NCI-H1417 treated with DMSO at 0.1 percent for 48 hours (cell line): ENCODE results near the gene INSR.
"Not testable (repeated sequence)": the region's sequence is repeated elsewhere in the genome, so short reads cannot be mapped to it uniquely, and the experiment has no call there.

Source experiments
- DNase-seq: peaks from one replicate; lab custom pipeline; 2025; lab: John Stamatoyannopoulos, UW

The INSR gene

DNA sequence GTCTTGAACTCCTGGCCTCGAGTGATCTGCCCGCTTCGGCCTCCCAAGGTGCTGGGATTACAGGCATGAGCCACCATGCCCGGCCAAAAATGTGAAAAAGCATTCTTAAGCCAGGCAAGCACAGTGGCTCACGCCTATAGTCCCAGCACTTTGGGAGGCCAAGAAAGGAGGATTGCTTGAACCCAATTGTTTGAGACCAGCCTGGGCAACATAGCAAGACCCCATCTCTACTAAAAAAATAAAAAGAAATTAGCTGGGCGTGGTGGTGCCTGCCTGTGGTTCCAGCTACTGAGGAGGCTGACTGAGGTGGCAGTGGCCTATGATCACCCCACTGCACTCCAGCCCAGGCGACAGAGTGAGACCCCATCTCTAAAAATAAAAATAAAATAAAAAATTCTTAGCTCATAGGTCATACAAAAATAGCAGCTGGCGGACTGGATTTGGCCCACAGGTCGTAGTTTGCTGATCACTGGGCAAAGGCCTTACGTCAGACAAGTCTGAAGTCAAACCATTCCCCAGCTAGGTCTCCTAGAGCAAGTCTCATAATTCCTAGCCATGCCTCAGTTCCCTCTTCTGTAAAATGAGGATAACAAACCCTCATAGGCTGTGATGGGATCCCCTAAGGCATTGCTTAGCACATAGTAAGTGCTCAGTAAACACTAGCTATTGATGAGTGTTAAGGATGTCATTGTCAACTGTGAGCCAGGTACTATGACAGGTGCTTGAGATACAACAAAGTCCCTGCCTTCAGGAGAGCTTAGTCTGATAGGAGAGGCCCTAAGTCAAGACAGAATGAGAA lies 36.0 kb downstream of the INSR start:
- no peak for DNase-seq

DNA sequence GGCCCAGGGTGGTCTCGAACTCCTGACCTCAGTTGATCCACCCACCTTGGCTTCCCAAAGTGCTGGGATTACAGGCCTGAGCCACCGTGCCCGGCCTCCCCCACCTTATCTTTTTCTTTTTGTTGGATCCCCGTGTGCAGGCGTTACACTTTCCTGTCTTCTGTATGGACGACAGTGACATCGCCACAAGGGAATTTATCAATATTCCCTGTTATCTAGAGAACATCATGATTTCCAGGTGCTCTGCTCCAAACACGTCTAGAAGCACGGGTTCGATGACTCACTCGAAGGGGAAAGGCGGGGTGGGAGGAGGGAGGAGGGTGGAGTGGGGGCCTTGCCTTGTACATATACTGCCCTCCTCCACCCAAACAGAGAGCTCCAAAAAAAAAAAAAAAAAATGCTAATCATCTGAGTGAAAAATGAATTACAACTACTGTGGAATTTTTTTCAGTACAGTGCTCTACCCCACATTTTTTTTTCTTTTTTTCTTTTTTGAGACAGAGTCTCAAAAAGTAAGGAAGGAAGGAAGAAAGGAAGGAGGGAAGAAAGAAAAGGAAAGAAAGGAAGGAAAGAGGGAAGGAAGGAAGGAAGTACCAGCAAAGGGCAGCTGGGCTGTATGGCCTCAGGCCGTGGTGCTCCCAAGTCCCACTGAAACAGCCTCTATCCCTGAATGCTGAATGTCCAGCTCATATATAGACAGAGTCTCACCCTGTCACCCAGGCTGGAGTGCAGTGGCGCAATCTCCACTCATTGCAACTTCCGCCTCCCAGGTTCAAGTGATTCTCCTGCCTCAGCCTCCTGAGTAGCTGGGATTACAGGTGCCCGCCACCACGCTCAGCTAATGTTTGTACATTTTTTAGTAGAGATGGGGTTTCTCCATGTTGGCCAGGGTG lies 36.8 kb downstream of the INSR start:
- DNase-seq = no peak

DNA sequence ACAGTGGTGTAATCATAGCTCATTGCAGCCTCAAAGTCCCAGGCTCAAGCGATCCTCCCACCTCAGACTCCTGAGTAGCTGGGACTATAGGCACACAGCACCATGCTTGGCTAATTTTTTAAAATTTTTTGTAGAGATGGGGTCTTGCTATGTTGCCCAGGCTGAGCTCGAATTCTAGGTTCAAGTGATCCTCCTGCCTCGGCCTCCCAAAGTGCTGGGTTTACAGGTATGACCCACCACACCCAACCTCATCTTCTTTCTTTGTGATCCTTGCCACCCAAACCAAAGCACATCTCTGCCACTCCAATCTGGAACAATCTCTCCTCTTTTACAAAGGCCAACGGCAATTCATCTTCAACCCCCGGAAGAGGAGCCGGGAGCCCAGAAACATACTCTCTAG lies 38.6 kb downstream of the INSR start:
- DNase-seq = no peak

DNA sequence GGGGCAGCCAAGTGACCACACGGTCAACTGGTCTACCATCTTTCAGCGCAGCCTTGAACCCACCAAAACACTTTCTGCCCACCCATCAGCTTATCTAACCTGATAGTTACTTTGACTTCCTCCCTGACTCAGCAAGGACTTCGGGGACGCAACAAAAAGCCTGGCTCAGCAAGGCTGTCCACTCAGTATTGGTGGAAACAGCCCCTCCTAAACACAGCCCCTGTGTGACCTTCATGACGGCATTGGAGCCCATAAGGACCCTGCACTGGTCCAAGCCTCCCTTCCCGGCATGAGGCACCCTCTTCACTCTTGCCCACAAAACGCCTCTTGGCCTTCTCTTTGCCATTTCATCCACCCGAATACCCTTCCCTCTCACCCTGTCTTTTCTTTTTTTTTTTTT lies 39.1 kb downstream of the INSR start:
- no peak for DNase-seq

DNA sequence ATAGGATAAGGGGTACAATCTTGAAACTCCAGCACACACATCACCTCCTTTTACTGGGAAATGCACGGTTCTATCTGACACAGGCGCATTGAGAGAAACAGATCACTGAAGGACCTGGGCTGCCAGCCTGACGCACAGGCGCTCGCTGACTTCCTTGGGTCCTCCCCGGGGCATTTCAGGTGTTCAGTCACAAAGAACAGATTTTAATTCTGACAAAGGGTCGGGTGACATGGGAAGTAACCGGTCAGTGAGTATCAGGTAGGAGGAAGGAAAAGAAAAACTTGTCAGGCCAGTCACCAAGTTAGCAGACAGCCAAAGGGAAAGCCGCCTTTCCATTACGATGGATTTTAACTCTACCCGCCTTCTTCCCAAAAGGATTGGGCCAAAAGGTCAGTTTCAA lies 39.6 kb downstream of the INSR start:
- no peak for DNase-seq

DNA sequence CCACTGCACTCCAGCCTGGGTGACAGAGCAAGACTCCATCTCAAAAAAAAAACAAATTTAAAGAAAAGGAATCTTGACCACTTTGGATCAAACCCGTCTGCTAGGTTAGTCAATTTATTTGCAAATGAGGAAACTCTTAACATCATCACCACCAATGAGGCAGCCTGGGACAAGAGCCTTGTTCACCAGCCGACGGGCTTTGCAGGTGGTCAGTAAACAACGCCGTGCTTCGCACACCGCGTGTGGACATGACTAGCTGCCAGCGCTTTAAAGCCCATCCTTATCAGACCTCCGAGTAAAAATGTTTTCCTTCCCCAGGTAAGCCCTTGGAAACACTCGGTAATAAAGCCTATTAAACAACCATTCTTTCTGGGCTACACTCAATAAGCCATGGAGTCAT lies 41.9 kb downstream of the INSR start:
- no peak for DNase-seq

DNA sequence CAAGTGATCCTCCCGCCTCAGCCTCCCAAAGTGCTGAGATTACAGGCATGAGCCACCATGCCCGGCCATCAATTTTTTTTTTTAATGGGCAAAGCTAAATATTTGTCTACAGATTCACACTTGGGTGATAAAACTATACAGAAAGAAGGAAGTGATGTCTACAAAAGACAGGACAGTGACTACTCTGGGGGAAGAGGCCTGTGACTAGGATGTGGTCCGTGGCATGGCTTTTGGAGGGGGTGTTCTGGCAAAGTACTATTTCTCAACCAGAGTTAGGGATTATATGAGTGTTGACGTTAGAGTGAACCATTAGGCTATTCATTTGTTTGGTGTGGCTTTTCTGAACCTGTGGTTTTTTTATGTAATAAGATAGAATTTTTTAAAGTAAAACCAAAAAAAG lies 42.7 kb downstream of the INSR start:
- no peak for DNase-seq

DNA sequence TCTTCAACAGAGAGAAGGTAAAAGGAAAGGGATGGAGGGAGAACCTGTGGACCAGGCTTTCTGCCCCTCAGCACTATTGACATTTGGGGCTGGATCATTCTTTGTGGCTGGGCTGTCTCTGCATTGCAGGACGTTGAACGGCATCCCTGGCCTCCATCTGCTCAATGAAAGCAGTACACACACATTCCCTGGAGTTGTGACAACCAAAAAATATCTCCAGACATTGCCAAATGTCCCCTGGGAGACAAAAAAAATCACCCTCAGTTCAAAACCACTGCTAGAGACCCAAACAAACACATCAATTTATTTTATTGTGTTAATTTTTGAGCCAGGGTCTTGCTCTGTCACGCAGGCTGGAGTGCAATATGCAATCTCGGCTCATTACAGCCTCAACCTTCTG lies 43.3 kb downstream of the INSR start:
- DNase-seq = no peak

DNA sequence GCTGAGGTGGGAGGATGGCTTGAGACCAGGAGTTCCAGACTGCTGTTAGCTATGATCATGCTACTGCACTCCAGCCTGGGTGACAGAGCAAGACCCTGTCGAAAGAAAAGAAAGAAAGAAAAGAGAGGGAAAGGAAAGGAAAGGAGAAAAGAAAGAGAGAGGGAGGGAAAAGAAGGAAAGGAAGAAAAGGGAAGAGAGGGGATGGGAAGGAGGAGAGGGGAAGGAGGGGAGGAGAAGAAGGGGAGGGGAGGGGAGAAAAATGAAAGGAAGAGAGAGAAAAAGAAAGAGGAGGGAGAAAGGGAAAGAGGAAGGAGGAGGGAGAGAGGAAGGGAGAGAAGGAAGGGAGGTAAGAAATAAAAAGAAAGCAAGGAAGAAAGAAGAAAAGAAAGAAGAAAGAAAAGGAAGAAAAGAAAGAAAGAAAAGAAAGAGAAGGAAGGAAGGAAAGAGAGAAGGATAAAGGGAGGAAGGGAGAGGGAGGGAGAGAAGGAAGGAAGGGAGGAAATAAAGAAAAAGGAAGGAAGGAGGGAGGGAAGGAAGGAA lies 44.1 kb downstream of the INSR start:
- DNase-seq = no peak

DNA sequence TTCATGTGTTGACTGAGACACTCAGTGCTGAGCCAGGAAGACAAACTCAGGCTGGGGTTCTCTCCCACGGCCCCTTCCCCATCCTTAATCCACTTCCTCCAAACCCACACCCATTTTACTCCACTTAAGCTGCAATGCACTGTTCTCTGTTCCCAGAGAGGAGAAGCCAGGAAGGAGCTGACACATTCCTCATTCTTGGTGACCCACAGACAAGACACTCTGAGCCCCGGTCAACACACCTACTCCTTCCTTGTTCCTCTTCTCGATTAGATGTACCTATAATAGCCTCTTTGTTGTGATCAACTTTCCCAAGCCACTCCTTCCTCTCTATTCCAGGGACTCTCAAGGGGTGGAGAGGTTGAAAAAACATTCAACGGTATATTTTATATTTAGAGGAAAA lies 47.1 kb downstream of the INSR start:
- no peak for DNase-seq

DNA sequence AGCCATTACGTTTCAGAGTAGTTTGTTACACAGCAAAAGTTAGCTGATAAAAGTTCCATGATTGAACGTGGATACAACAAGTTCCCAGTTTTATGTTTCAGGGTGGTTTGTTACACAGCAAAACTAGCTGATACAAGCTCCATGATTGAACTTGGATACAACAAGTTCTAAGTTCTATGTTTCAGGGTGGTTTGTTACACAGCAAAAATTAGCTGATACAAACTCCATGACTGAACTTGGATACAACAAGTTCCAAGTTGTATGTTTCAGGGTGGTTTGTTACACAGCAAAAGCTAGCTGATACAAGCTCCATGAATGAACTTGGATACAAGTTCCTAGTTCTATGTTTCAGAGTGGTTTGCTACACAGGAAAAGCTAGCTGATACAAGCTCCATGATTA lies 47.6 kb downstream of the INSR start:
- DNase-seq = no peak

DNA sequence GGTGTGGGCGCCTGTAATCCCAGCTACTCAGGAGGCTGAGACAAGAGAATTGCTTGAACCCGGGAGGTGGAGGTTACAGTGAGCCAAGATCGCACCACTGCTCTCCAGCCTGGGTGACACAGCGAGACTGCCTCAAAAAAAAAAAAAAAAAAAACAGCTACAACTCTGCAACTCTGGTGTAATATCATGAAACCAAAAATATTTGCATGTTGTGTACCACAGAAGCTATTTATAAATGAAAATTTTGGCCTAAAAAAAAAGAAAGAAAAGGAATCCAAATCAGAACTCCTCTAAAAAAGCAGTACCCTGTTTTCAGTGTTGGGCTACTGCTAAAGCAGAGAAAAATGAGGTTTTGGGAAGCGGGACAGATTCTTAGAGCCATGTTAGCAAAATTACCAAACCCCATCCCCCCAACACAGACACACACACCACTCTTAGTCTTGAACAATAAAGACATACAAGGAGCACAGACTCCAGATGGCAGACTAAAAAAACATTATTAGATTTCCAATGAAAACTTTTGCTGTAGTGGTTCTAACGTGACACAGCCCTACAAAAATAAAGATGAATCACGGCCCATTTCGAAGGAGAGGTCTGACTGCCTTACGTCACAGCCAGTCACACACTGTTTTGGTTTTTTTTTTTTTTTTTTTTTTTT lies 51.5 kb downstream of the INSR start:
- DNase-seq = no peak

DNA sequence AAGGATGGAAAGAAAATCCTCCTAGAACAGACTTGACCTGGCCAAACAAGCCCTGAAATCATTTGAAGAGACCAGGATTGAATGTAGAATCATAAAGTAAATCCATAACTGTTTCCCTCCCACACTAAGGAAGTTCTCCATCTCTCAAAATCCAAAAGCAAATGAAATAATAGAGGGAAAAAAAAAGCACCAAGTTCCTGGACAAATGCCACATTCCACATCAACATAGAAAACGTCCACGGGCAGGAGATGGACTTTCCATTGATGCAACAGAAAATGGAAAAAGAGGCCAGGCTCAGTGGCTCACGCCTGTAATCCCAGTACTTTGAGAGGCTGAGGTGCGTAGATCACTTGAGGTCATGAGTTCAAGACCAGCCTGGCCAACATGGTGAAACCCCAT lies 56.2 kb downstream of the INSR start:
- no peak for DNase-seq

DNA sequence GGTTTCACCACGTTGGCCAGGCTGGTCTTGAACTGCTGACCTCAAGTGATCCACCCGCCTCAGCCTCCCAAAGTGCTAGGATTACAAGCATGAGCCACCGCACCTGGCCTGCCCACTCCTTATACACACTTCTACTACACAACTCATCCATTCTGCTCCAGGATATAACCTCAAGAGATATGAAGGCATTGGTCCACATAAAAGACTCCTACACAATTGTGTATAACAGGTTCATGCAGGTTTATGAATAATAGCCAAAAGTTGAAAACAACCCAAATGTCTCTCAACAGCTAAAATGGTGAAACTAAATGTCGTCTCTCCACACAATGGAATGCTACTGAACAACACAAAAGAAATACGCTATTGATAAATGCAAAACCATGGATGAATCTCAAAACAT lies 58.1 kb downstream of the INSR start:
- DNase-seq = no peak

DNA sequence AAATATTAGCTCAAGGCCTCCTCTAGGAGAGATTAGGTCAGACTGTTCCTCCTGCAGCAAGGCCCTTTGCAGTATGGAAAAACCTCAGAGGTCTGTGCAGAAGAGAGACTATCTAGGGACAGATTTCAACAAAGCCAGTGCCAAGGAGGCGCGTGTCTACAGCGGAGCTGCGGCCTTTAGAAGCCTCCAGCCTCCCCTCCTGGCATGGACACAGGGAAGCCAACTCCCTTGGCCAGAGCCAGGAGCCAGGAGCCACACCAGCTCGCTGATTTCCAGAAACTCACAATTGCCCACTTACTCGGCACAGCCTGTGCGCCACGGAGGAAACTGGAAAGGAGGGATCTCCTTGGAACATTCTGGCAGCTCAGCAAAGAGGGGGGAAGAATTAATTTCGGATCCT lies 63.4 kb downstream of the INSR start:
- no peak for DNase-seq

DNA sequence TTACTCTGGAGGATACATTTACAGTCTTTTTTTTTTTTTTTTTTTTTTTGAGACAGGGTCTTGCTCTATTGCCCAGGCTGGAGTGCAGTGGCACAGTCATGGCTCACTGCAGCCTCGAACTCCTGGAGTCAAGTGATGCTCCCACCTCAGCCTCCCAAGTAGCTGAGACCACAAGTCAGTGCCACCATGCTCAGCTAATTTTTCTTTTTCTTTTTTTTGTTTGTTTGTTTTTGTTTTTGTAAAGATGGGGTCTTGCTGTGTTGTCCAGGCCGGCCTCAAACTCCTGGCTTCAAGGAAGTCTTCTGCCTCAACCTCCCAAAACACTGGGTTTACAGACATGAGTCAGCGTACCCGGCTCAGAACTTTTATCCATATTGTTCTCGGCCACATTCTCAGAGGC lies 64.5 kb downstream of the INSR start:
- no peak for DNase-seq

DNA sequence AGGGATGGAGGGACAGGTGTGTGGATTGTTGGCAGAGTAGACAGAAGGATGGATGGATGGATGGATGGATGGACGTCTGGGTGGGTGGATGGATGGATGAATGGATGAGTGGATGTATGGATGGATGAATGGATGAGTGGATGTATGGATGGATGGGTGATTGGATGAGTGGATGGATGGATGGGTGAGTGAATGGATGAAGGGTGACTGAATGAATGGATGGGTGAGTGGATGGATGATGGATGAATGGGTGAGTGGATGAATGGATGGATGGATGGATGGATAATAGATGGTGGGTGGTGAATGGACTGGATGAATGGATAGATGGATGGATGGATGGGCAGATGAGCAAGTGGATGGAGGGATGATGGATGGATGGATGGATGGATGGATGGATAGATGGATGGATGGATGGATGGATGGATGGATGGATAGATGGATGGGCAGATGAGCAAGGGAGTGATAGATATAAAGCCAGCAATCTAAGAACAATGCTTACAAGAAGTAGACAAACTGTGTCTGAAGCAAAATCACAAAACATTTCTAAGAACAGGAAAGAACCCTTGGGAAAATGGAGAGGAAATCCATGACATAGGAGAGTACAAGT lies 65.2 kb downstream of the INSR start:
- no peak for DNase-seq

DNA sequence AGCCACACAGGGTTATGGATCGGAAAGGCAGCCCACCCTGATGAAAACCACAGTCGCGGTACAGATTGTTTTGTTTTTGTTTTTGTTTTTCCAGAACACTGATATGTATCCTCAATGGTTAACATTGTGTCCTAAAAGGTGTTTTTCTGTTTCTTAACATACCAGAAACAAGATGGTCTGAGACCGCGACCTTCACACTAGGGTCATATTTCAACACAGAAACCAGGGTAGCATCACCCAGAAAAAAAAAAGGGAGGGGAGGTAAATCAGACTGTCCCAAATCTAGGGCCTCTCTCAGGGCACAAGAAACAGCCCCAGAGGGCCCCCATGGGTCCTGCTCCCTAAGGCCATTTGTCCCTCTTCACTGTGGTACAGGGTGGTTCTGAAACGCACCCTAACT lies 66.5 kb downstream of the INSR start:
- no peak for DNase-seq

DNA sequence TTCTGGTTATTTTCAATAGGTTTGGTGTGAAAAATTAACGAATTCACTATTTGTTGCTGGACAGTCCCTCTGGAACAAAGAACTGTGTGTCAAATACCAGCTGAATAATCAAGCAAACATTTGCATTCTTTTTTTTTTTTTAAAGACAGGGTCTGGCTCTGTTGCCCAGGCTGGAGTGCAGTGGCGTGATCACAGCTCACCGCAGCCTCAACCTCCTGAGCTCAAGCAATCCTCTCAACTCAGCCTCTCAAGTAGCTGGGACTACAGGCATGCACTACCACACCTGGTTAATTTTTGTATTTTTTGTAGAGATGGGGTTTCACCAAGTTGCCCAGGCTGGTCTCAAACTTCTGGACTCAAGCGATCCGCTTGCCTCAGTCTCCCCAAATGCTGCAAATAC lies 67.1 kb downstream of the INSR start:
- DNase-seq = not testable (repeated sequence)

DNA sequence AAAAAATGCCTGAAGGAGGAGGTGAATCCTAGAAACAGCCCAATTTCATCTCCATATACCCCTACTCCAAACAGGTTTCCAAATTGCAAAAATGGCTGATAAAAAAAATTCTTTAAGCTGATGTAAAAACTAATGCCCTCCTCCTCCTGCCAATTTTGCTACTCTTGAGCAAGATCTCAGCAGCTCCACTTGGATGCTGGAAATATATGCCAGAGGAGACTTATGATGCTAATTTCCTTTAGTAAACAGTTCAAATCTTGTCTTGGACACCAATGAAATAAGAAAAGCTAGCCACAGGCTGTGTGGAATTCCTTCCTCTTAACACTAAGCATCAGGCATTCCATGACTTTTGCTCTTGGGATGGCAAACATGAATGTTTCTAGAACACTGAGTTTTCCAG lies 67.5 kb downstream of the INSR start:
- no peak for DNase-seq

DNA sequence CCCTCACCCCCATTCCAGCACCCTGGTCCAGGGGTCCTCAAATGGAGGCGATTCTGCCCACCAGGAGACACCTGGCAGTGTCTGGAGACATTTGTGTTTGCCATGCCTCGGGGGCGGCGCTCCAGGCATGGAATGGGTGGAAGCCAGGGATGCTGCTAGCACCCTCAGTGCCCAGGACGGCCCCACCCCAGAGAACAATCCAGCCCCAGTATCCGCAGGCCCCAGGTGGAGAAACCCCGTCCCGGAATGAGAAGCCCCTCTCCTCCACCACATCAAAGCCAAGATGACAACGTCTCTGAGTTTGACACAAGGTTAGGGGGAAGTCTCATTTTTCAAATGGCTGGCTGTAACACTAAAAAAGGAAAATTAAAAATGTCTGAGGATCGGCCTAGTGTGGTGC lies 68.5 kb downstream of the INSR start:
- DNase-seq = no peak

DNA sequence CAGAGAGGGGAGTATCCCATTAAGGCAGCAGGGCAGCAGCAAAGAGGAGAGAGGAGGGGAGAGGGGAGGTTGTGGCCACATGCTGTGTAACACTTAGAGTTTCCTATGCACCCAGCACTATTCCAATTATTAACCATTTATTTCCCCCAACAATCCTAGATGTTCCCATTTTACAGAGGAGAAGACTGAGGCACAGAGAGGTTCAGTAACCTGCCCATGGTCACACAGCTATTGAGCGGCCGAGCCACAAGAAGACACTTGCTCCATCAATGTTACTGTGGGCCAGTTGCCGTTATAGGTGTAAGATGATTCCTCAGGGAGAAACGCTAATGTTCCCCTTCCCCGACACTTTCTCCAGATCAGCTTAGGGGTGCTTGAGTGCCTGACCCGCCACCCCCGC lies 69.2 kb downstream of the INSR start:
- DNase-seq = no peak
